GM12878 (cell line): ENCODE results near the gene TJAP1. TPM values are rescaled to one million over a fixed set of nuclear protein-coding genes. Genes with fewer than 3 reads are reported as not detected.

Experiments
- ATAC-seq: fragments of 200-7000 bp; cut with Tn5 transposase; 3 replicates; pipeline ENCODE4 v1.9.1; 2020; ENCODE audit warnings: mild to moderate bottlenecking, moderate library complexity
- BruUV-seq: library from RNA; stranded (reverse); fragments of 400-500 nt; replicated peaks from 2 replicates; lab custom pipeline; 2021; lab: Mats Ljungman, UMichigan
- CTCF ChIA-PET: fragments of 300-600 bp; sonication (Branson Sonifier 250); formaldehyde crosslinking; extraction: SDS; loops from one replicate; lab custom pipeline; 2021; ENCODE audit warnings: inconsistent platforms; lab: Yijun Ruan, JAX
- POLR2A ChIA-PET: fragments of 350-600 bp; formaldehyde crosslinking; extraction: SDS; loops from one replicate; lab custom pipeline; 2021; ENCODE audit warnings: inconsistent platforms; lab: Charles Lee
- RAD21 ChIA-PET: fragments of 300-600 bp; sonication (Branson Sonifier 250); formaldehyde crosslinking; loops from one replicate; lab custom pipeline; 2023; ENCODE audit warnings: antibody characterized with exemption; ENCODE audit not compliant: unreplicated experiment; lab: Charles Lee
- SMC1A ChIA-PET: fragments of 300-600 bp; sonication (Branson Sonifier 250); formaldehyde crosslinking; loops from one replicate; lab custom pipeline; 2023; ENCODE audit not compliant: unreplicated experiment, uncharacterized antibody; lab: Charles Lee
- DNase-seq: peaks from one replicate; pipeline ENCODE4 v3.0.0-alpha.2; 2011; ENCODE audit warnings: low read depth, low spot score
- FAIRE-seq: peaks from 3 replicates; lab custom pipeline; 2011; peaks lifted over from hg19 to GRCh38; lab: Jason Lieb, UNC
- H2AFZ ChIP-seq: 2 replicates; pipeline ENCODE4 v1.6.0; 2011; ENCODE audit warnings: low read depth, low read length, control low read depth; ENCODE audit not compliant: control insufficient read depth
- H3K27ac ChIP-seq: 2 replicates; pipeline ENCODE4 v1.5.1; 2011; ENCODE audit warnings: control low read depth; ENCODE audit not compliant: control insufficient read depth, insufficient read depth
- H3K27me3 ChIP-seq, 2 experiments: replicated peaks in 1 of 2; 2 replicates each; pipeline versions ENCODE4 v1.6.0 to v1.6.1; 2011; ENCODE audit warnings: low read length in 1 of 2; ENCODE audit not compliant: control insufficient read depth in 2 of 2, insufficient read depth in 2 of 2
- H3K36me3 ChIP-seq, 2 experiments: 2 replicates each; pipeline ENCODE4 v1.5.1; 2011; ENCODE audit warnings: low read length in 1 of 2; ENCODE audit not compliant: control insufficient read depth in 2 of 2, insufficient read depth in 2 of 2
- H3K4me1 ChIP-seq: 2 replicates; pipeline ENCODE4 v1.6.1; 2011; ENCODE audit warnings: mild to moderate bottlenecking, low read length, moderate library complexity, mixed read lengths; ENCODE audit not compliant: control insufficient read depth, insufficient read depth
- H3K4me2 ChIP-seq: 2 replicates; pipeline ENCODE4 v1.6.0; 2011; ENCODE audit warnings: control low read depth; ENCODE audit not compliant: control insufficient read depth, insufficient read depth
- H3K4me3 ChIP-seq: fragments of 200-600 bp; sonication (generic); 2 replicates; pipeline ENCODE4 v1.5.1; 2016
- H3K79me2 ChIP-seq: 2 replicates; pipeline ENCODE4 v1.6.0; 2011; ENCODE audit warnings: low read length; ENCODE audit not compliant: control insufficient read depth, insufficient read depth
- H3K9ac ChIP-seq: 2 replicates; pipeline ENCODE4 v1.8.0; 2011; ENCODE audit warnings: low read length, control low read depth, mixed read lengths; ENCODE audit not compliant: control insufficient read depth, insufficient read depth
- H3K9me3 ChIP-seq: replicated peaks from 3 replicates; pipeline ENCODE4 v1.5.1; 2011; ENCODE audit warnings: mild to moderate bottlenecking, low read length; ENCODE audit not compliant: control insufficient read depth, insufficient read depth
- H4K20me1 ChIP-seq: 2 replicates; pipeline ENCODE4 v1.6.0; 2011; ENCODE audit not compliant: control insufficient read depth, insufficient read depth
- ATF2 ChIP-seq: IDR thresholded peaks from 2 replicates; pipeline ENCODE4 v1.6.1; 2012; ENCODE audit warnings: low read length, inconsistent platforms
- BCLAF1 ChIP-seq: fragments of 450-650 bp; IDR thresholded peaks from 2 replicates; pipeline ENCODE4 v1.6.1; 2017; ENCODE audit warnings: antibody characterized with exemption, mild to moderate bottlenecking, moderate library complexity
- HCFC1 ChIP-seq: fragments of 150-350 bp; IDR thresholded peaks from 2 replicates; pipeline ENCODE4 v1.6.1; 2014; ENCODE audit warnings: low read length
- IKZF2 ChIP-seq, 2 experiments: fragments of 450-650 bp; IDR thresholded peaks; 2 replicates each; pipeline ENCODE4 v1.6.1; 2017; ENCODE audit warnings: mild to moderate bottlenecking in 2 of 2, moderate library complexity in 2 of 2
- KDM1A ChIP-seq: fragments of 200-600 bp; sonication (generic); IDR thresholded peaks from 2 replicates; pipeline ENCODE4 v1.6.1; 2016; ENCODE audit warnings: borderline replicate concordance
- MEF2B ChIP-seq: fragments of 450-650 bp; IDR thresholded peaks from 2 replicates; pipeline ENCODE4 v1.6.1; 2018; ENCODE audit warnings: mild to moderate bottlenecking, moderate library complexity; ENCODE audit not compliant: partially characterized antibody, poor library complexity, severe bottlenecking
- MTA3 ChIP-seq: IDR thresholded peaks from 2 replicates; pipeline ENCODE4 v1.6.1; 2012; ENCODE audit warnings: low read length, inconsistent platforms, borderline replicate concordance
- NKRF ChIP-seq: fragments of 450-650 bp; conservative IDR thresholded peaks from 2 replicates; pipeline ENCODE4 v1.6.1; 2017; ENCODE audit warnings: mild to moderate bottlenecking, moderate library complexity
- PAX5 ChIP-seq: IDR thresholded peaks from 2 replicates; pipeline ENCODE4 v1.6.1; 2011; ENCODE audit warnings: low read depth, low read length, borderline replicate concordance
- POLR2A ChIP-seq: IDR thresholded peaks from 2 replicates; pipeline ENCODE4 v1.6.1; 2011; ENCODE audit warnings: low read depth, mild to moderate bottlenecking, low read length
- TCF12 ChIP-seq: IDR thresholded peaks from 2 replicates; pipeline ENCODE4 v1.6.1; 2011; ENCODE audit warnings: low read depth, mild to moderate bottlenecking, low read length
- YBX1 ChIP-seq: fragments of 450-650 bp; IDR thresholded peaks from 2 replicates; pipeline ENCODE4 v1.6.1; 2016; ENCODE audit warnings: antibody characterized with exemption
- WGBS: methylation state at CpG from one replicate; pipeline ENCODE4 v1.1.6; 2016; ENCODE audit warnings: low lambda C conversion rate; ENCODE audit not compliant: insufficient replicate concordance, insufficient coverage; ENCODE audit errors: missing lambda C conversion rate; 5-methylcytosine and 5-hydroxymethylcytosine counted together
- in situ Hi-C: fragments of 300-500 bp; cut with MboI; formaldehyde crosslinking; loops from 9 replicates; pipeline ENCODE4 v1.14.3; 2018; ENCODE audit warnings: mixed read lengths
- intact Hi-C: fragments of 100-400 bp; cut with micrococcal nuclease; formaldehyde crosslinking; loops from one replicate; pipeline ENCODE4 v1.14.2; 2022; ENCODE audit not compliant: unreplicated experiment
- polyA plus RNA-seq, 11 experiments: library from polyadenylated mRNA; depleted of rRNA in 4 of 11; unstranded in 6 of 11; stranded (reverse) in 5 of 11; fragments of >200 nt; fragmentation: Nextera tagmentation in 4 of 11; fragmentation: Illumina TruSeq in 1 of 11; extraction: Ambion mirVana in 4 of 11; extraction: Trizol in 1 of 11; gene quantifications; 1 replicate in 1 of 11; 2 replicates in 10 of 11; pipeline versions ENCODE4 v1.2.1 to v1.2.3, GENCODE V29; 2011 to 2016; ENCODE audit warnings: inconsistent platforms in 2 of 11, missing spikeins in 2 of 11, low read depth in 1 of 11
- total RNA-seq, 4 experiments: library from RNA; depleted of rRNA in 3 of 4; stranded (reverse); fragments of >200 nt in 3 of 4; fragmentation: Illumina TruSeq in 1 of 4; extraction: Trizol in 1 of 4; gene quantifications; 2 replicates each; pipeline versions ENCODE4 v1.2.1 to v1.2.3, GENCODE V29; 2013 to 2021

TJAP1 gene
- total and polyA plus RNA-seq, 10 of the 15 experiments (the other 5 are each of a cell fraction or from before 2014, with no cell fraction given) = 0.11 to 22.6 (median 12.8) TPM

- Histone ChIP-seq H3K79me2 (no peaks in the 10 kb centered on the region), H3K27me3 (no peaks in the 10 kb centered on the region; a peak in 1 of 4 replicates), H3K4me1 (no peaks in the 10 kb centered on the region), H3K36me3 (no peaks in the 10 kb centered on the region), H3K4me2 (no peak overlapping the region), H4K20me1 (no peaks in the 10 kb centered on the region), H3K9me3 (no peaks in the 10 kb centered on the region), H2AFZ (no peak overlapping the region), H3K9ac (no peak overlapping the region), H3K4me3 (no peak overlapping the region), H3K27ac (no peak overlapping the region)
- intact Hi-C loops (no loop called here), in situ Hi-C loops (no loop called here)
- ChIA-PET CTCF (interaction anchor here (0.6 kb wide), 1 partner anchor 12 kb away, joined by 3 read pairs; no protein-coding TSS in a partner anchor), POLR2A (no interaction called here), RAD21 (no interaction called here), SMC1A (interaction anchor here (0.6 kb wide), 1 partner anchor 12 kb away, joined by 3 read pairs; no protein-coding TSS in a partner anchor)
- FAIRE-seq (no peak), DNase-seq (no peak), ATAC-seq (no peak)
- WGBS = 68% methylated on average over 5 of the region's 8 CpGs
- BruUV-seq = no TSS peak
- no peak for TF ChIP-seq IKZF2 (IDR thresholded peaks at IDR 0.05)
- no peak for TF ChIP-seq NKRF
- no peak for TF ChIP-seq MTA3
- no peak for TF ChIP-seq HCFC1
- TF ChIP-seq ATF2 = no peak
- no peak for TF ChIP-seq YBX1
- TF ChIP-seq PAX5 = no peak
- TF ChIP-seq TCF12 = no peak
- no peak for TF ChIP-seq KDM1A
- no peak for TF ChIP-seq POLR2A
- no peak for TF ChIP-seq BCLAF1
- TF ChIP-seq MEF2B = no peak
Observed at GRCh38 chr6:43464337-43464736, 13.0 kb upstream of the TJAP1 start.
